GM12872 (cell line): ENCODE results near the gene ATG9A.

Experiments used
- CTCF ChIP-seq: IDR thresholded peaks from 3 replicates; pipeline ENCODE4 v1.5.1; 2011; ENCODE audit warnings: low read depth, mild to moderate bottlenecking, low read length, moderate library complexity; ENCODE audit not compliant: insufficient read depth

Gene ATG9A

DNA sequence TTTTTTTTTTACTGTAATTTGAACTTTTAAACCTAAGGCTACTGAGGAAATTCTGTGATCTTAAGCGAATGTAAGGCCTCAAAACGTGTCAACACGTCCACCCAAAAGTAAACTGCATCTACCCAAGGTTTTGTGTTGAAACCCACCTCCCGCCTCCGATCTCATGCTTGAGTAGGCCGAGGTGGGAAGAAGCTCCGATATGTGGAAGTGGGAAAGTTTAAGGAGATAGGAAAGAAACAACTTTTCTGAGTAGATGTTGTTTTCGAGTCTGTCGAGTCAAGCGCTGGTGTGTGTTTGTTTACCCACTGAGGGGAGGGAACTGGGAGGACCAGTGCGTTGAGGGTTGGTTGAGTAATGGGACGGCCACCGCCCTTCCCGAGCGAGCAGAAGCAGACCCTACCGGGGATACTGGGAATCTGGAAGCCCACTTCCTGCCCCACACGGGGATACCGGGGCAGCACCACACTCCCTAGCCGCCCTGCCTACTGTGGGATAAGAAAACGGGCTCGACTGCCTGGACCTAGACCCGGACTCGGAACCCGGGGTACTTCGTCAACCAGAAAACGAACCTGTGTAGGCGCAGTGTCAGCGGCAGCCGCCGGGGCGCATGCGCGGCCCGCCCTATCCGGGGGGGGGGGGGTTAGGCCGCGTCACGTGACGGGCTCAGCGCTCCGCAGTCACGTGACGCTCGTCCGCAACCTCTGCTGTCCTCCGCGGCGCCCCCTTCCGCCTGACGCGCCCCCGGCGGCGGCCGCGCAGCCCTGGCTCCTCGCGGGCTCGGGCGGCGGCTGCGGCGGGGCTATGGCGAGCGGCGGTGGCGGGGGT is 51.7 kb downstream of the ATG9A start, which contains the start of gene RETREG2:
RETREG2 (plus strand) TSS at position 724 of the 825 bp plus-strand sequence; CDS start at position 802, 78 bp downstream.
- peak; percentile 34; the same call in 1 of the 3 replicates for TF ChIP-seq CTCF

- TF ChIP-seq CTCF, result no peak
These were observed 52.5 kb downstream of the ATG9A start, which contains the start of gene CNPPD1 for GRCh38 chr2:219176818-219177551. Gene CNPPD1 (minus strand): TSS chr2:219176925. CDS start chr2:219176828, 97 bp downstream.

GRCh38 chr2:219175928-219176817 is 53.3 kb downstream of the ATG9A start:
- no peak for TF ChIP-seq CTCF

GRCh38 chr2:219175486-219175885 is 54.0 kb downstream of the ATG9A start:
- no peak for TF ChIP-seq CTCF

DNA sequence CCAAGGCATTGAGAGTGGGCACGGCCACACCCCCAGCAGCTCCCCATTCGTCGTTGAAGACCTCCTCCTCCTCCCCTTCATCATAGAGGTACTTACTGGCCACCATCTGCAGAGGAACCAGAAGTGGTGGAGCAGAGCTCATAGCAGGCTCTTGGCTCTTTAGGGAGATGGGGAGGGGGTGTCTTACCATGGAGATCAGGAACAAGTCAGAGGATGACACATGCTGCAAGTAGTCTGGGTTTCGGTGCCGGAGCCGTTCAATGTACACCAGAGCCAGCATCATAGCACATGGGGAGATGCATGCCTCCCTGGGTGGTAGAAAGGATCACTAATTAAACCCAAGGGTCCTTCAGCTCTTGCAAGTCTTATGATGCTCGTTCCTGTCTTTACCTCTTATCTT is 54.6 kb downstream of the ATG9A start:
- TF ChIP-seq CTCF, result no peak

DNA sequence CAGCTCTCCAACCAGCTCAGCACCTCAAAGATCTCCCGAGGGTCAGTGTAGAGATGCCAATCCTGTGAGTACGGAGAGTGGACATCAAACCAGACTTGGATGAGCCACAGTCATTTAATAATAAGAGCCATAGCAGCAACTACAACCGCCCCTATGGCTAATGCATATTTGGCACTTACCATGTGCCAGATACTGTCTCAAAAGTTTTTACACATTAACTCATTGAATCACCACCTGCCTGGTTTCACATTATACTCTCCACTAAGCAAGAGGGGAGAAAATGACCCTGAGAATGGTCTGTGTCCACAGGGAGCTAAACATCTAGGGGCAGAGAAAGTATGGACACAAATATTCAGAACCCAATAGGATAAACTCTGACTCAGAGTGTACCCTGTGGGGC is 55.3 kb downstream of the ATG9A start:
- TF ChIP-seq CTCF, result no peak
